ENCODE results near the gene NUP210L. TPM values are rescaled to one million over a fixed set of nuclear protein-coding genes. Genes with fewer than 3 reads are reported as not detected.

The NUP210L gene
- total RNA-seq, 5 donors from 2014 or later (not counting 1 experiment from before 2014, with no cell fraction given): 0.10 to 0.35 (median 0.18) TPM

- DNase-seq (no peak), ATAC-seq (replicated peaks in 1 of 4) (no peak)
- CTCF ChIA-PET: interaction anchor here in 1 of 2 donors (1.1 kb wide), 1 partner anchor 12 kb away, joined by 3 read pairs; no protein-coding TSS in a partner anchor
- Histone ChIP-seq H3K27me3 (replicated peaks in 1 of 2; ENCODE audit: control insufficient read depth in 2 of 2, extremely low read depth in 1 of 2, insufficient read depth in 2 of 2, low read length in 1 of 2) (no peaks in the 10 kb centered on the region), H3K9me3 (no peaks in the 10 kb centered on the region), H3K27ac (ENCODE audit: low read length) (no peak overlapping the region), H3K4me3 (ENCODE audit: control insufficient read depth in 1 of 2, extremely low read depth in 1 of 2, low read length in 1 of 2) (no peak overlapping the region), H3K36me3 (ENCODE audit: control insufficient read depth in 2 of 2, extremely low read depth in 1 of 2, insufficient read depth in 1 of 2, low read length in 1 of 2) (peaks cover 15 to 97% of the 10 kb centered on the region in 2 donors), H3K4me1 (ENCODE audit: control insufficient read depth in 1 of 2, extremely low read depth in 1 of 2, insufficient read depth in 2 of 2, low read length in 2 of 2) (peaks cover 0 to 2% of the 10 kb centered on the region in 2 experiments)
- H3K4me1 Mint-ChIP-seq: peaks cover 25 to 55% (median 36%) of the 10 kb centered on the region in 3 donors
- peaks cover 71% of the 10 kb centered on the region for H3K36me3 Mint-ChIP-seq
- no peaks in the 10 kb centered on the region for H3K9me3 Mint-ChIP-seq
- no peak overlapping the region for H3K4me3 Mint-ChIP-seq
- 89% methylated on average over 1 of the region's 1 CpG for WGBS (ENCODE audit: insufficient coverage)
- H3K27ac Mint-ChIP-seq: peak overlapping the region in 1 of 2 donors; percentile 19
- POLR2A ChIA-PET: interaction anchor here (0.7 to 0.9 kb wide), 2 partner anchors 9 to 14 kb away, joined by 3 to 4 read pairs; no protein-coding TSS in a partner anchor
- no peaks in the 10 kb centered on the region for H3K27me3 Mint-ChIP-seq
These were observed 11.3 kb upstream of the NUP210L start for GRCh38 chr1:154166207-154166606.

DNA sequence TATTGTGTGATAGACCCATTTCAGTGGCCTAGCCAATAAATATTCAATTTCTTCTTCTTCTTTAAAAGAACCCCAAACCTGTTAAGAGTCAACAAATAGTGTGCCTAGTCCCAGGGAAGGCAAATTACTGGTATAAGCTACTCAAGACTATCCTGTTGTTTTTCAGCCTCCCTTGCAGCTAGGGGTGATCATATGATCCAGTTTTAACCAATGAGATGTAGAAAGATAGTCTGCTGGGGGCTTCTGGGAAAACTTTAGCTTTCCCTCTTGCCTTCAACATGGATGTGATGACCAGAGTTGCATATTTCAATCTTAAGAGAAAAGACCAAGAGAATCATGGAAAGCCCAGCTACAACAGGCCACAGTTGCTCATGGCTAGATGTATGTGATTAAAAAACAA, 4.7 kb upstream of the NUP210L start:
- Histone ChIP-seq H3K36me3 (ENCODE audit: control insufficient read depth in 2 of 2, extremely low read depth in 1 of 2, insufficient read depth in 1 of 2, low read length in 1 of 2) (peaks cover 5 to 68% of the 10 kb centered on the region in 2 donors), H3K27ac (ENCODE audit: low read length) (peak overlapping the region; percentile 77), H3K27me3 (replicated peaks in 1 of 2; ENCODE audit: control insufficient read depth in 2 of 2, extremely low read depth in 1 of 2, insufficient read depth in 2 of 2, low read length in 1 of 2) (no peaks in the 10 kb centered on the region), H3K4me1 (ENCODE audit: control insufficient read depth in 1 of 2, extremely low read depth in 1 of 2, insufficient read depth in 2 of 2, low read length in 2 of 2) (peaks cover 41 to 47% of the 10 kb centered on the region in 2 experiments), H3K9me3 (no peaks in the 10 kb centered on the region), H3K4me3 (ENCODE audit: control insufficient read depth in 1 of 2, extremely low read depth in 1 of 2, low read length in 1 of 2) (no peak overlapping the region)
- Mint-ChIP-seq H3K36me3 (peaks cover 70% of the 10 kb centered on the region), H3K4me1 (peaks cover 64 to 72% (median 71%) of the 10 kb centered on the region in 3 donors), H3K27ac (peak overlapping the region; percentile 97 to 98), H3K9me3 (peaks cover 0 to 4% (median 0%) of the 10 kb centered on the region in 3 donors), H3K4me3 (peak overlapping the region in 1 of 3 donors; percentile 72), H3K27me3 (no peaks in the 10 kb centered on the region)
- no peak for DNase-seq
- ChIA-PET POLR2A (interaction anchor here (0.5 to 0.6 kb wide), 5 partner anchors 9 to 1961 kb away, joined by 3 to 7 read pairs (median 4); no protein-coding TSS in a partner anchor), CTCF (interaction anchor here in 1 of 2 donors (0.7 to 0.9 kb wide), 2 partner anchors 21 to 61 kb away, joined by 3 to 6 read pairs; partner anchors contain the start of gene UBAP2L)
- no peak for ATAC-seq (replicated peaks in 1 of 4)

GRCh38 chr1:154158307-154159125, 3.6 kb upstream of the NUP210L start:
- no peaks in the 10 kb centered on the region for H3K9me3 ChIP-seq
- peaks cover 3 to 60% of the 10 kb centered on the region in 2 donors for H3K36me3 ChIP-seq (ENCODE audit: control insufficient read depth in 2 of 2, extremely low read depth in 1 of 2, insufficient read depth in 1 of 2, low read length in 1 of 2)
- H3K36me3 Mint-ChIP-seq: peaks cover 68% of the 10 kb centered on the region
- no peaks in the 10 kb centered on the region for H3K27me3 Mint-ChIP-seq
- H3K27ac ChIP-seq (ENCODE audit: low read length): peak overlapping the region; percentile 77
- ATAC-seq (replicated peaks in 1 of 4) (no peak), DNase-seq (peak in 1 of 35 experiments; percentile 36)
- ChIA-PET CTCF (interaction anchor here (0.6 to 1.5 kb wide), 9 partner anchors 10 to 215 kb away, joined by 3 to 12 read pairs (median 4); no protein-coding TSS in a partner anchor), POLR2A (interaction anchor here (0.5 to 1.5 kb wide), 10 partner anchors 8 to 446 kb away, joined by 3 to 8 read pairs (median 4); partner anchors contain the start of genes SLC27A3 (in 1 of the 2) and UBAP2L (in 1 of the 2))
- no peaks in the 10 kb centered on the region for H3K27me3 ChIP-seq (replicated peaks in 1 of 2; ENCODE audit: control insufficient read depth in 2 of 2, extremely low read depth in 1 of 2, insufficient read depth in 2 of 2, low read length in 1 of 2)
- H3K4me3 ChIP-seq (ENCODE audit: control insufficient read depth in 1 of 2, extremely low read depth in 1 of 2, low read length in 1 of 2): peak overlapping the region in 1 of 2 donors; percentile 6
- H3K4me1 ChIP-seq (ENCODE audit: control insufficient read depth in 1 of 2, extremely low read depth in 1 of 2, insufficient read depth in 2 of 2, low read length in 2 of 2): peaks cover 48 to 56% of the 10 kb centered on the region in 2 experiments
- H3K4me3 Mint-ChIP-seq: peak overlapping the region; percentile 57 to 72 (median 67)
- H3K9me3 Mint-ChIP-seq: peaks cover 0 to 4% (median 0%) of the 10 kb centered on the region in 3 donors
- H3K4me1 Mint-ChIP-seq: peaks cover 72 to 76% (median 73%) of the 10 kb centered on the region in 3 donors
- H3K27ac Mint-ChIP-seq: peak overlapping the region; percentile 97 to 98
- 39% methylated on average over 5 of the region's 8 CpGs for WGBS (ENCODE audit: insufficient coverage)

- no peaks in the 10 kb centered on the region for H3K9me3 ChIP-seq
- H3K4me3 Mint-ChIP-seq: peak overlapping the region; percentile 57 to 72 (median 67)
- H3K4me3 ChIP-seq (ENCODE audit: control insufficient read depth in 1 of 2, extremely low read depth in 1 of 2, low read length in 1 of 2): no peak overlapping the region
- 14% methylated on average over 3 of the region's 7 CpGs for WGBS (ENCODE audit: insufficient coverage)
- CTCF ChIA-PET: interaction anchor here (0.5 to 1.5 kb wide), 11 partner anchors 11 to 214 kb away, joined by 3 to 12 read pairs (median 4); no protein-coding TSS in a partner anchor
- H3K9me3 Mint-ChIP-seq: peaks cover 0 to 4% (median 0%) of the 10 kb centered on the region in 3 donors
- H3K27me3 ChIP-seq (replicated peaks in 1 of 2; ENCODE audit: control insufficient read depth in 2 of 2, extremely low read depth in 1 of 2, insufficient read depth in 2 of 2, low read length in 1 of 2): no peaks in the 10 kb centered on the region
- H3K27me3 Mint-ChIP-seq: no peaks in the 10 kb centered on the region
- peaks cover 64 to 71% (median 70%) of the 10 kb centered on the region in 3 donors for H3K4me1 Mint-ChIP-seq
- peak; percentile 99 for ATAC-seq (replicated peaks in 1 of 4)
- H3K36me3 ChIP-seq (ENCODE audit: control insufficient read depth in 2 of 2, extremely low read depth in 1 of 2, insufficient read depth in 1 of 2, low read length in 1 of 2): peaks cover 3 to 52% of the 10 kb centered on the region in 2 donors
- peak overlapping the region; percentile 97 to 98 for H3K27ac Mint-ChIP-seq
- peak overlapping the region; percentile 77 for H3K27ac ChIP-seq (ENCODE audit: low read length)
- POLR2A ChIA-PET: interaction anchor here (0.5 to 1.8 kb wide), 11 partner anchors 9 to 382 kb away, joined by 3 to 8 read pairs (median 4); partner anchors contain the start of genes SLC27A3 (in 1 of the 2) and UBAP2L (in 1 of the 2)
- peaks cover 53 to 60% of the 10 kb centered on the region in 2 experiments for H3K4me1 ChIP-seq (ENCODE audit: control insufficient read depth in 1 of 2, extremely low read depth in 1 of 2, insufficient read depth in 2 of 2, low read length in 2 of 2)
- peak; percentile 38 to 89 (median 73) for DNase-seq
- peaks cover 60% of the 10 kb centered on the region for H3K36me3 Mint-ChIP-seq
These were observed 2.8 kb upstream of the NUP210L start for GRCh38 chr1:154157520-154158306.

DNA sequence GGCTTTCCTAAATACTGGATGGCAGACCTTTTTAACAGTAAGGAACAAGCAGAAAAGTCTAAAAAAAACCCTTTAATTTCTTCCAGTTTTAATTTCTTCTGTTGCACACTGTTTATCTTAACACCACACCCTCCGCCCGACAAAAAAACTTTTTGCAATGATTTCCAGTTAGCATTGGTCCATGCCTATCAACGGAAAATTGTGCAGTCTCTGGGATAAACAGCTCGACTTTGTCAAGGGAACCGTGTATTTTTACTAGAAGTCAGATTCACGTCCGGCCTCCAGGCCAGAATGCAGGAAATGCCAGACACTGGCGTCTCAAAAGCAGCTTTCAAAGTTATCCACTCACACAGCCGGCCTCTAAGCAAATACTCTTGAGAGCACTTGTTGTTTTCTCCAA, 378 bp upstream of the NUP210L start:
- Histone ChIP-seq H3K4me3 (ENCODE audit: control insufficient read depth in 1 of 2, extremely low read depth in 1 of 2, low read length in 1 of 2) (no peak overlapping the region), H3K27ac (ENCODE audit: low read length) (peak overlapping the region; percentile 65), H3K4me1 (ENCODE audit: control insufficient read depth in 1 of 2, extremely low read depth in 1 of 2, insufficient read depth in 2 of 2, low read length in 2 of 2) (peaks cover 53 to 59% of the 10 kb centered on the region in 2 experiments), H3K9me3 (no peaks in the 10 kb centered on the region), H3K27me3 (replicated peaks in 1 of 2; ENCODE audit: control insufficient read depth in 2 of 2, extremely low read depth in 1 of 2, insufficient read depth in 2 of 2, low read length in 1 of 2) (no peaks in the 10 kb centered on the region), H3K36me3 (ENCODE audit: control insufficient read depth in 2 of 2, extremely low read depth in 1 of 2, insufficient read depth in 1 of 2, low read length in 1 of 2) (peaks cover 0 to 30% of the 10 kb centered on the region in 2 donors)
- Mint-ChIP-seq H3K9me3 (peaks cover 0 to 2% (median 0%) of the 10 kb centered on the region in 3 donors), H3K4me1 (peaks cover 60 to 68% (median 62%) of the 10 kb centered on the region in 3 donors), H3K27ac (peak overlapping the region; percentile 90 to 98), H3K36me3 (peaks cover 45% of the 10 kb centered on the region), H3K4me3 (peak overlapping the region in 1 of 3 donors; percentile 53), H3K27me3 (no peaks in the 10 kb centered on the region)
- DNase-seq (no peak), ATAC-seq (replicated peaks in 1 of 4) (no peak)
- ChIA-PET CTCF (interaction anchor here in 1 of 2 donors (0.6 kb wide), 1 partner anchor 10 kb away, joined by 3 read pairs; no protein-coding TSS in a partner anchor), POLR2A (interaction anchor here in 1 of 2 donors (0.6 kb wide), 2 partner anchors 39 to 1860 kb away, joined by 6 to 7 read pairs; no protein-coding TSS in a partner anchor)
- 49% methylated on average over 8 of the region's 9 CpGs for WGBS (ENCODE audit: insufficient coverage)

Measured in T-cell (primary cell).